Inflammatory macrophage treated with lipopolysaccharide for 4 hours (primary cell): ENCODE data around the gene MPND.

ENCODE experiments used
- DNase-seq: peaks from one replicate; pipeline ENCODE4 v3.0.0-alpha.2; 2020

MPND gene

DNA sequence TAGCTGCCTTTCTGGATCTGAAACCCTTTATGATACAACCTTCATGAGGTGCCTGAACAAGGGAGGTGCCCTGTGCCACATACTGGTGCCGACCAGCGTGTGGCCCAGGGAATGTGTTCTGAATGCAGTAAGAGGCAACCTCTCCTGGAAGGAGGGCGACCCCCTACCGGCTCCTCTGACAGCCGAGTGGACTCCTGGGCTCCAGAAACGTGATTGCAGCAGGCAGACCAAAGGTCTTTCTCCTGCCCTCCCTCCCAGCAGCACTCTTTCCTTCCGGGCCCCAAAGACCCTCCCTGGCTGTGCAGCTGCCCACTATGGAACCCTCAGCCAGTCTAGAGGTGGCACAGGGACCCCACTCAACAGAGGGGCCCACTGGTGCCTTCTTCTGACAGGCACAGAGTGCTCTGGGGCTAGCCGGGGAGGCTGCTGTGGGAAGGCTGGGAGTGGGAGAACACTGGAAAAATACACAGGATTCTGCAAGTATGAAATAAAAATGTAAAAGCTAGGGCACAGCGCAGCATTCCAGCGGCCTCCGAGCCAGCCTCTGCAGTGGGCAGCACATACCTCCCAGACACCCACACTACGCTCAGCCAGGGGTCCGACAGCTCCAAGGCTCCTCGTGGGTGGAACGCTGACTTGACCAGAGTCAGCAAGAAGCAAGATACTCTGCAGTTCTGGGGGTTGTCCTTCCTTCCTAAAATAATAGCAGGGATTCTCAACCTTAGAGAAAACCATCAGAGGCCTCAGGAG lies 42.1 kb downstream of the MPND start:
- no peak for DNase-seq

DNA sequence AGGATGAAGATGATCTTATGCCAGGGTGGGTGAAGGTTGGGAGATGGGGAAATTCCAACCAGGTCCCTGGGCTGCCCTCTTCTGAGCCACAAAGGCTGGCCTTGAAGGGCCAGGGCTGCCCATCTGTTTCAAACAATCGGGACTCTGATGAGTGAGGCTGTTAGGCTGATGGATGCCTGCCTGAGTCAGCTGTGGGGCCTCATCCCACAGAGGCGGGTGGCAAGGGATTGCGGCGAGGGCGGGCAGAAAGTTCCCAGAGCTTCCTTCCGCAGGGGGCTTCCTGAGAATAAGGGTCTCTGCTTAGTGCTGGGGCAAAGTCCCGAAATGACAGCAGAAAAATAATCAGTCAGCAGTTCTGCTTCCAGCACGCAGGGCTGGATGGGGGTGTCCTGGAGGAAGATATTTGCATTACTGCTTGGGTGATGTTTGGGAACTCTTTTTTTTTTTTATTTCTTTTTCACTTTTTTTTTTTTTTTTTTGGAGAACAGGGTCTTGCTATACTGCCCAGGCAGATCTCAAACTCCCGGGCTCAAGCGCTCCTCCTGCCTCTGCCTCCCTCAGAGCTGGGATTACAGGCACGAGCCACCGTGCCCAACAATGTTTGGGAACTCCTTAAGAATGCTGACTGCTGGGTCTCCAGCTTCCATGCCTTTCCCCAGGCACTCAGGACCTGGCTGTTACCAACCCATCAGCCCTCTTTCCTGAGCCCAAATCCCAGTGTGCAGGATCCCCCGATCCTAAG lies 42.9 kb downstream of the MPND start:
- no peak for DNase-seq

DNA sequence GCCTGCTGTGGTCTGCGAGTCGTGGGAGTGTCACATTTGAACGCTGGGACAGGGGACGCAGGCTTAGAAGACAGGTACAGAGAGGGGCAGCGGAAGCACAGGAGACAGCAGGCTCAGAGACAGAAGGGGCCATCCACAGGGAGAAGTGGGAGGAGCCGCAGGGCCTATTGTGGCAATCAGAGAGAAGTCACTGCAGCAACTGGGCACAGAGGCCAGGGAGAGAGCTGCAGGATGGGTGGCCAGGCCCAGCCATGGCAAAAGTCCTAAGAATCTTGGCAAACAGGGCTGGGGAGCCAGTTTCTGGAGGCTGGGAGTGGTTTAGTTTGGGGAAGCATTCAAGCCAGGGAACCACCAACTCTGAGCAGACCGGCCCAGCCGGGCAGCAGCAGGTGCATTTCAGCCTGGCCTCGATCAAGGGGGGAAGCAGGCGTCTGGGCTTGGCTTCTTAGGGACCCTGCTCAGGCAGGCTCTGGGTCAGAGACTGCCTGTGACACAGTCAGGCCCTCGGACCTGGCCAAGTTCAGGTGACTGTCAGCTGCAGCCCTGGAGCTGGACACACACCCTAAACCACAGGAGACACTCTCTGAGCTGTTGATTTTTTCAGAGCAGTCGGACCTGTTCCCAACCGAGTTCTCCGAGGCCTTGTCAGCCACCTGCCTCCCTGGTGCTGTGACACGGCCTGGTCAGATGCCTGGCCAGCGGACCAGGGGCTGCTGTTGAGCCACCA lies 45.1 kb downstream of the MPND start:
- no peak for DNase-seq

DNA sequence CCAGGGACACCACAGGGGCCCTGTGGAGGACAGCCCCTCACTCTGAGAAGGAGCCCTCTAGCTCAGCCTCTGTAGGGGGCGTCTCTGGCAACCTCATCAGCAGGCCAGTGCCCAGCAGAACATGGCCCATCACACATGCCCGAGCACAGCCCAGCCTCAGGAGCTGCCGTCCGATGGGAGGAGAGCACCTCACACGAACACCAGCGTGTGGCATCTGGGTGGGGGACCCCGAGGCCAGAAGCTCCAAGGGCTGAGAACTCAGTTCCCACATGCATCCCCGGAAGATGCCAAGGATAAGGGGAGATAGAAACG lies 45.7 kb downstream of the MPND start:
- DNase-seq: no peak

DNA sequence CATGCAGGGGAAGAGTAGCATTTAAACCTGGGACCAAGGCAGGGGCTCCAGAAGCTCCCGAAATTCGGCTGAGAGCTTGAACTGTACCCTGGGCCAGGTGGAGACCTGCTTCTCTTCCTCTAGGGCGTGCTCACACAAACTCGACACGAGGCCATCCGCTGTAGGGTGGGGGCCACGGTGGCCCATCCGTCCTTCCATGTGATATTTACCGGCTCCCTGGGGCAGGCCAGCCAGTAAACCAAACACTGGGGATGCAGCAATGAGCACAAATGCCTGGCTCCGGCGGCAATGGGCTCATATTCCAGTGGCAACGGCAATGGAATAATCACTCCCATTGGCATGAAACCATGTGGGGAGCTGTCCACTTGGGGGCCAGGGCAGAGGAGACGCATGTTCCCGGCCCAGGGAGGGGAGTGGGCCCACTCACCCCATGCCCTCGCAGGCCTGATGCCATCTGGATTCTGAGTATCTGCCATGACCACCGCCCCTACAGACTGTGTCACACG lies 46.2 kb downstream of the MPND start:
- DNase-seq: no peak

DNA sequence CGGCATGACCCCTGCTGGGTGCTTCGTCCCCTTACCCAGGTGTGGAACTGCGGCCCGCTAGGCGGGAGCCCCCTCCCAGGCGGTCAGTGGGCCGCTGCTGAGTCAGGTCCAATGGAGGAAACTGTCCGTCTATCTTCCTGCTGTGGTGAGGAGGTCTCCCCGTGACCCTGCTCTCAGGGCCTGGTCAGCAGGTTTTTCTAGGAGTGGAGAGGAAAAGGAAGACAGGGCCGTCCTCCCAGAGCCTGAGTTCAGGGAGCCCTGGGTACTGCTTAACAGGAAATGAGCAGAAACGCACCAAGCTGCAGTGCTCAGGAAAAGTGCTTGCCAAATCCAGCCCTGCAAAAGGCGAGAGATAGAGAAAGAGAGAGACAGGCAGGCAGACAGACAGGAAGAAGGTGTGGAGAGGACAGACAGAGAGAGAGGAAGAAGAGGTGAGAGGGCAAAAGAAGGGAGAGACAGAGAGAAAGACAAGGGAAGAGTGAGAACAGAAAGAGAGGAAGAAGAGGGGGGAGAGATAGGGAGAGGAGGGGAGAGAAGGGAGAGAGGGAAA lies 46.7 kb downstream of the MPND start:
- DNase-seq: no peak

DNA sequence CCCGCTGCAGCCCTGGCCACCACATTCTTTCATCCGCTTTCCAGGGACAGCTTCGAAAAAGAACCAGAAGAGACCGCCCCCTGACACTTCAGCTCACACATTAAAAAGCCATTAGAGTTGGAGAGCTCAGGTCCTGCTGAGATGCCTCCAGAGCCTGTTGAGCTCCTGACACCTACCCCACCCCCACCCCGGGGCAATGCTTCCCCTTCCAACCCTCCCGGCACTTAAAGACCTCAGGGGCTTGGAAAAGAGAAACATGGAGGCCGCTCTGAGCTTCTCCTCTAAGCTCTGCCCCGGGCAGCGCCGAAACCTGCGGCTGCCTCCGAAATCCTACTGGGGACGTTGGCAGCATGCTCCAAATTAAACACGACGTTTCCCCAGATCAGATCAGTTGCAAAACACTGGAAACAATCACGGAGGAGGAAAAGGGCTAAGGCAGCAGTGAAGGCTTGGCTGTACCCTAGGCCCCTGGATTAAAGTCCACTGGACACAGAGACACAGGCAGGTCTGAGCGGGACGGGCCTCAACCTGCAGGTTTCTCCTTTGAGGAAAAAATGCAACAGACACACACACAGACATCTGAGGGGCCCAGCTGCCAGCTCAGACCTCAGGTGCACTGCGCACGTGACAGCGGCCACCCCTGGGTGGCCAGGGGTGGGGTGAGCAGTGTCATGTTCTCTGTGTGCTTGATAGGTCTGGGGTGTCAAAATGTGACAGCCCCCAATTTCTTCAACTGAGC lies 47.4 kb downstream of the MPND start:
- DNase-seq: no peak

DNA sequence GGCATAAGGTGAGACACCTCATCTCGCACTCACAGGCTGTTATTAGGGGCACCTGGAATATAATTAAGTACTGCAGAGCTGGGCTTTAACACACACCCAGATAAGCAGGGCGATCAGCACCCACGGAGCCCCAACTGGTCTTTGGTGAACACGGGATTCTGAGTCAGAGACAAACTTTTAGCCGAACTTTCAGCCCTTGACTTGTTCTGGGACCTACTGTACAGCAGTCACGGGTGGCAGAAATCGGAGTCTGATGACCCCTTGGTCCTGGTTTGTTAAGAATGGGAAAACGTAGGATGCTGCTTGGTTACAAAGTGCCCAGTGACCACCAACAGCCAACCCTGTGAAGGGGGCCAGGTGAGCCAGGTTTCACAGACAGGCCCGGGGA lies 47.9 kb downstream of the MPND start:
- DNase-seq: no peak

DNA sequence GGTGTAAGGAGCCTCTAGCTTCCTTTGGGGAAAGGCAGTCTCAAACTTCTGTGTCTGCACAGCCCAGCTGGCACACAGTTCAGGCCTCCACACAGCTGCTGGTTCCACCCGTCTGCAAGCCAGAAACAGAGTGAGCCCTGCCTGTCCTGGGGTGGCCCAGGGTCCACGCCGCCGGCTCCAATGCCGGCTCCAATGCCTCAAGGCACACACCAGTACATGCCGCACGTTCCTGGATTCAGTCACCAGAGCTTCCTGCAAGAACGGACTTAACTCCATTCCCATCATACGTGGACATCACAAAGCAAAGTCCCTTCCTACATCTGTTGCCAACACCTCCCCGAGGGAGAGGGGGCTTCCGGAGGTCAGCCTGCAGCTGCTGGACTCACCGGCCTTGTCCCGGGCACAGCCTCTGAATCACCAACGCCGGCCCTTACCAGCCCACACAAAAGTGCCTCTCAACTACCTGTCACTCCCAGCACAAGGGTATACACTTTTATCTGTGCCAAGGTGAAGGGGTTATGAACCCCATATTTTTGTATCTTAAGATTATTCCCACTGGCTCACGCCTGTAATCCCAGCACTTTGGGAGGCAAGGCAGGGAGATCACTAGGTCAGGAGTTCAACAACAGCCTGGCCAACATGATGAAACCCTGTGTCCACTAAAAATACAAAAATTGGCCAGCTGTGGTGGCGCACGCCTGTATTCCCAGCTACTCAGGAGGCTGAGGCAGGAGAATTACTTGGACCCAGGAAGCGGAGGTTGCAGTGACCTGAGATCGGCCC lies 48.5 kb downstream of the MPND start:
- no peak for DNase-seq

DNA sequence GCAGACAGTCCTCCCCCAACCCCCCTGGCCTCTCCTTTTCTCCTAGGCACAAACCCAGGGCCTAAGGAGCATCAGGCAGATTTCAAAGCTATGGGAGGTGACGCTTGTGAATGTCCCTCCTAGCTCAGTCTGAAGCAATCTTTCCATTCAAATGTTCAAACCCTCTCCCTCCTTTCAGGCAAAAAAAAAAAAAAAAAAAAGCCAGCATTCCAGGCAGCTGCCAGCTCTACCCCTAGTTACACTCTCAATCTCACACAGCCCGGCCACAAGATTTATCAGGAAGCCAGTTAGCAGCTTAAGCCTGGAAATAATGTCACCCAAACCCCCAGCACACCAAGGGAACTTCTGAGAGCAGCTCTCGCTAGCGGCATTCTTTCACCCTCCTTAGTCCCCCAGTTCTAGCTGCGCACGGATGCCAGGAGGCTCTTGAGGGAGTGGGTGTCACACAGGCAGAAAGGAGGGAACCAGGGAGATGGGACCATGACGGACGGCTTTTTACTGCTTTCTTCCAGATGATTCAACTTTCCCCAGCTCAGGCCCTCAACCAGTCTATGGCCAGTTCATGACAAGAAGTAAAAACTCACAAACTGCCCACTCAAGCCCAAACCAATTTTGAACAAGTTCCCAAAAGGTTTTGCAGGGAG lies 50.7 kb downstream of the MPND start:
- DNase-seq: no peak

DNA sequence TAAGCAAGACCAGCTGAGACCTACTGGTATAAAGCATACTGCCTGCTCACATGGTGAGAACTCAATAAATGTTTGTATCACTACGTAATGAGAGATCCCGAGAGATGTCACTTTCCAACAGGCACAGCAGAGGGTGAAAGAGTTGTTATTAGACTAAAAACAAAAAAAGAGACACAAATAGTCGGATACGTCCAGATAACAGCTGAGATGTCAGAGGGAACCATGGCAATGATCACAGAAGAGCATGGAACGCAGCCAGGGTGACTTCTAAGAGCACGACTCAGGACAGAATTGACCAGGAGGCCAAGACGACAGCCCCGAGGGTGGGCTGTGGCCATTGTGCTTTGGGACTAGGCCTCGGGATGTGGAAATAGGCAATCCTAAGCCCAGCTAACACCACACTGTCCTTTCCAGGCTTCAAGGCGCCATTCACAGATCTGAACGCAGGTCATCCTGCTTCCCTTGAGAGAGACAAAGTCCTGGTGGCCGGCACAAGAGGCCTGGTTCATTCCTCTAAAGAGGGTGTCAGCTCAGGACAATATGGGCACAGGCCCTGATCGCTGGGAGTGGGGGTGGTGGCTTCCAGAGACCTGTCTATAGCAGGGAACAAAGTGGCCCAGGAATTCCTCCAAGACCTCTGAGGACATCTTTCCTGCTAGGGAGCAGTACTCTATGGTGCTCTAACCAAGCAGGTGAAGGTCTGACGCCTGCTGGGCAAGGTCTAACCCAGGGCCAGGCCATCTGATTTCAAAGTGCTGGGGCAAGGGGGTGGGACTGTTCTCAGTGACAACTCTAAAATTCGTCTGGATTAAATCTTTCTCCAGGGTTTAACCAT lies 53.8 kb downstream of the MPND start:
- no peak for DNase-seq

DNA sequence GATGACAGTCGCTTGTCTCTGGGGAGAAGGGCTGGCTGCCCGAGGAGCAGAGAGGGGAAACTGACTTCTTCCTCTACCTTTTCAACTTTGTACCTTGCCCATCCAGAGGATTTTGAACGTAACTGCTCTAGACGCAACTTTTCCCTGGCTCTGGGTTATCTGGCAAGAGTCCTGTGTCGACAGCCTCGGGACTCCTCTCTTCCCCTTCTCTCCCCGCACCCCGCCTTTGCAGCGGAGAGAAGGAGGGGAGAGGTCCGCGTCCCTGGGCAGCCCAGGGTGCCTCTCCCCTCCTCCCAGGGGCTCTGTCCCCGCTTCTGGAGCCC lies 56.4 kb downstream of the MPND start:
- DNase-seq: peak; percentile 48

DNA sequence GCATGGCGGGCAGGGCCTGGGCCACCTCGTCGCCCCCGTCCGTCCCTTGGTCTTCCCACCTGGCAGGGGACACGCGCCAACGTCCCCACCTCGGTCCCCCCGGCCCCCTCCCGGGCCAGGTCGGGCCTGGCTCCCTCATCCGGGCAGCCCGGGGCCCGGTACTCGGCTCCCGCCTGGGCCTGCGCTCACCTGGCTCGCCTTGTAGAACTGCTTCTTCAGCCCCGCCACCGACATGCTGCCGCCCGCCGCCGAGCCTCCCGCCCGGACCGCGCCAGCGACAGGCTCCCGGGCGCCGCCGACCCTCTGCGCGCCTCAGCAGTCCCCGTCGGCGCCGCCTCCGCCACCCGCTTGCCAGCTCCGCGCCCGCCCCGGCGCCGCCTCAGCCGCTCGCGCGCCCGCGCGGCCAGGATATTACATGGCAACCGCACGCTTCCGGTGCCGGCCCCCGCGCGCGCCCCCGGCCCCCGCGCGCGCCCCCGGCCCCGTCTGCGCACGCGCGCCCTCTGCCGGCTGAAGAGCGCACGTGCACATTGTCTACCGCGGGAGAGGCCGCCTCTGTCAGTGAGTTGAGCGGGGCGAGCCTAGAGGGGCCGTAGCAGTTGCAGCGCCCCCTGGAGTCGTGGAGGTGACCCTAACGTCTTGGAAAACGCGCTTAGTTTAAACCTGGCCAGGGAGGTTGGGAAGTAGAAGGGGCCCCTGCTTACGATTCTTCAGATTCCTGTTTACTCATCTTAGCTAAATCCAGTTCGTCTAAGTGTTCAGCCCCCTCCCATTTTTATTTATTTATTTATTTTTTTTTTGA lies 57.0 kb downstream of the MPND start, which contains the start of gene SH3GL1:
SH3GL1 (minus strand) TSS at position 413 of the 802 bp plus-strand sequence; CDS start at position 234, 179 bp downstream.
- peak; percentile 84 for DNase-seq

DNA sequence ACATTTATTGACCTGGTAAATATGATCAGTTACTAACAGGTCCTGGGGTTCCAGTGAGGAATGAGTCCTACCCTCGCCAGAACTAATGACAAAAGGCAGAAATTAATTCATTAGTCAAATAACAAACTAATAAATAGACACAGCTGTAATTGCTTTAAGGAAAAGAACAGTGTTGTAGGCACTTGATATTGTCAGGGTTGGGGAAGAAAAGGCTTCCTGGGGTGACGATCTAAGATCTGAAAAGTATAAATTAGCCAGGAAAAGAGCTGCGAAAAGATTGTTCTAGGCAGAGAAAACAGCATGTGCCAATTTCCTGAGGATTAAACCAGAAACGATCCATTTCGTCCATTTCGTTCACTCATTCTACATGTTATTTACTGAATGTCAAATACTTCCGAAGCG lies 58.4 kb downstream of the MPND start:
- no peak for DNase-seq

DNA sequence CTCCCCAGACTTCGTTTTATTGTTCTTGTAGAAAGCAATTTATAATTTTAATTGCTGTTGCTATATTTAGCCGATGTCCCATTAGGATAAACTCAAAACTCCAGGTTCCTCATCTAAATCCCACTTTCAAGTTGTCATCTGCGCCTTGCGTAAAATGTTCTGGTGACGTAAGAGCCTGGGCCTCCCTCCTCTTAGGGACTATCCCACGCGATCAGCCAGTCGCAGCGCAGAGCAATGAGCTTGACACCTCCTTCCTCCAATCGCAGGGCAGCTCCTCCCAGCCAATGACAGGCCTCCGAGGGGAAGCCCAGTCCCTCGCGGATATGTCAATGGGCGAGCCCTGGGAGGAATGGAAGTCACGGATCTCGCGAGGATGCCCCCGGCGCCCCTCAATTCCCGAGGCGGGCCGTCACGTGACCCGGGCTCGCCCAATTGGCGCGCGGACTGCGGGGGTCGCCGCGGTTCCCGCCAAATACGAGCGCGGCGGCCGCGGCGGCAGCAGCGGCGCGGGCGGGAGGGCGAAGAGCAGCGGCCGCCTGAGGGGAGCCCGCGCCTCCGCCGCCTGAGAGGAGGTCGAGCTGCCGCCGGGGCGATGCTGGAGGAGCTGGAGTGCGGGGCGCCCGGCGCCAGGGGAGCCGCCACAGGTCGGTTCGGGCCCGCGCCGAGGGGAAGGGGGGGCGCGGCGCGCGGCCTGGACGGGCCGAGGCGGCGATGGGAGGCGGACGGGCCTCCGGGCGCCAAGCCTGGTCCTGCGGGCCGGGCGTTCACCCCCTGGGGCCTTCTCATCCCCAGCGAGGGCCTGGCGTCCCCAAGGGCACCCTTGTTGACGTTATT lies 59.0 kb downstream of the MPND start, which contains the start of gene CHAF1A:
CHAF1A (plus strand) TSS at position 470 of the 834 bp plus-strand sequence; CDS start at position 593, 123 bp downstream.
- peak; percentile 100 for DNase-seq

DNA sequence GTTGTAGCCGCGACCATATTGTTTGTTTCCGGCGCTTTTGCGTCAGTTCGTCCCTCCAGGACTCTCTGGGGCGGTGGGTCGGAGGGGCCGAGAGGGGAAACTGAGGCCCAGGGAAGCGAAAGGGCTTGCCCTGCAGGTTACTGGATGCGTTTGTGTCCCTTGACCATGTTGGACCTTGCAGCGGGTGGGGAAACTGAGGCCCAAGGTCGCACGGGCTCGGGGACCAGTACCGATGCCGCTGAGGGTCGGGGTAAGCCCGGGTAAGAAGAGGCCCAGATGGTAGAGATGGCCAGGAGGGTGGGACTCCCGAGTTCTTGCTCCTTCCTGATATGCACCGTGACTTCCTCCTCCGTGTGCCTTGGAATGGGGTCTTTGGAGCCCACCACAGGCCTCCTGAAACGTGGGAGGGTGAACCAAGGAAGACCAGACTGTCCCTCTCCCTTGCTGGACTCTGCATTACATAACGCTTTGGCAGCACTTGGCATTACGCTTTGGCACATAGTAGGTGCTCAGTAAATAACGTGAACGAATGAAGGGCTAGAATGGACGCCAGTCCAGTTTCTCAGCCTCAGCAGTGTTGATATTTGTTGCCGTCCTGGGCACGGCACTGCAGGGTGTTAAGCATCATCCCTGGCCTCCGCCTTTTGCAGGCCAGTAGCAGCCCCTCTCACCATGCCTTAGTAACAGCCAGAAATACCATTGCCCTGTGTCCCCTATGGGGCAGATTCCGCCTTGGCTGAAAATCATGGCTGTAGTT lies 59.8 kb downstream of the MPND start:
- DNase-seq: no peak

DNA sequence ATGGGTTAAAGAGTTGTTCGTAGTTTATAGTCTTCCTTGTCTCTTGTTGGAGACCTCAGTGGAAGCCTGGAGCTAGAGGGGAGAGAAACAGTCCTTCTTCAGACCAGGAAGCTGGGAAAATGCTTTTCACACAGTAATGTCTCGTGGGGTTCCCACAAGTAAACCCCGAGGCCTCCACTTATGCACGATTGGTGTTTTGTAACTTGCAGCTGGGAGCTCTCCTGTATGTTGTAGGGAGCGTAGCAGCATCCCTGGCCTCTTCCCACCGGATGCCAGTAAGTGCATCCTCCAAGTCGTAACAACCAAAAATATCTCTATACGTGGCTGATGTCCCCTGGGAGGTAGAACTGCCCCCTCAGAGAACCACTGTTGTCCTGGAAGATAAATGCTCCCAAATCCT lies 62.6 kb downstream of the MPND start:
- DNase-seq: no peak

DNA sequence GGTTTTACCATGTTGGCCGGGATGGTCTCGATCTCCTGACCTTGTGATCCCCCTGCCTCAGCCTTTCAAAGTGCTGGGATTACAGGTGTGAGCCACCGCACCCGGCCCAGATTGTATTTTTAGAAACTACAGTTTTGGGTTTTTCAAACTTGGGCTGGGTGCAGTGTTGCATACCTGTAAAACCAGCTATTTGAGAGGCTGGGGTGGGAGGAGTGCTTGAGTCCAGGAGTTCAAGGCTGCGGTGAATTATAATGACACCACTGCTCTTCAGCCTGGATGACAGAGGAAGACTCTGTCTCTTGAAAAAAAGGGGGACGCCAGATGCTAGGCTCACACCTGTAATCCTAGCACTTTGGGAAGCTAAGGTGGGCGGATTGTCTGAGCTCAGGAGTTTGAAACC lies 63.3 kb downstream of the MPND start:
- no peak for DNase-seq
